ENCODE measurements around the gene GPHN. TPM values are rescaled to one million over a fixed set of nuclear protein-coding genes. Genes with fewer than 3 reads are reported as not detected.
A peak's percentile ranks its signal among the peaks of the same experiment; 100 is the strongest.

GPHN gene
- total RNA-seq, 1 experiment from 2014 or later = 11.3 TPM

GRCh38 chr14:66493750-66494149 lies 14.2 kb upstream of the GPHN start:
- POLR2A ChIA-PET = no interaction called here
- no peak overlapping the region for H3K4me3 Mint-ChIP-seq (ENCODE audit: unreplicated experiment)
- Histone ChIP-seq H3K27me3 (replicated peaks; ENCODE audit: control insufficient read depth, insufficient read depth, low read length) (no peaks in the 10 kb centered on the region; the same call in 1 of the 2 replicates), H3K36me3 (ENCODE audit: control insufficient read depth, insufficient read depth, low read length) (no peaks in the 10 kb centered on the region), H3K9me3 (no peaks in the 10 kb centered on the region), H3K4me1 (no peaks in the 10 kb centered on the region), H3K4me3 (ENCODE audit: low read depth, low read length) (no peak overlapping the region)
- TF ChIP-seq CTCF (IDR thresholded peaks at IDR 0.05; ENCODE audit: insufficient read depth in 1 of 2, low read depth in 1 of 2, low read length in 1 of 2, severe bottlenecking in 1 of 2, unreplicated experiment in 1 of 2) = no peak
- no TSS peak for BruUV-seq (replicated peaks)
- CTCF ChIA-PET = interaction anchor here (1.0 kb wide), 1 partner anchor 91 kb away, joined by 3 read pairs; no protein-coding TSS in a partner anchor
- H3K36me3 Mint-ChIP-seq (ENCODE audit: insufficient read depth, unreplicated experiment) = no peaks in the 10 kb centered on the region
- no peaks in the 10 kb centered on the region for H3K4me1 Mint-ChIP-seq (ENCODE audit: low read depth, unreplicated experiment)
- peaks cover 14% of the 10 kb centered on the region for H3K27me3 Mint-ChIP-seq (ENCODE audit: insufficient read depth, unreplicated experiment)
- no peaks in the 10 kb centered on the region for H3K9me3 Mint-ChIP-seq (ENCODE audit: unreplicated experiment)
- no peak overlapping the region for H3K27ac Mint-ChIP-seq (ENCODE audit: unreplicated experiment)
- intact Hi-C loops (cut with micrococcal nuclease; ENCODE audit: unreplicated experiment) = loop anchor here (10.0 kb wide), 2 partner anchors 251 to 641 kb away; no protein-coding TSS in a partner anchor
- DNase-seq = no peak

GRCh38 chr14:66495218-66496098 lies 12.5 kb upstream of the GPHN start:
- intact Hi-C loops (cut with micrococcal nuclease; ENCODE audit: unreplicated experiment) = loop anchor here (1.0 to 10.0 kb wide), 5 partner anchors 54 to 639 kb away; no protein-coding TSS in a partner anchor
- no peaks in the 10 kb centered on the region for H3K4me1 Mint-ChIP-seq (ENCODE audit: low read depth, unreplicated experiment)

More at GRCh38 chr14:66495218-66496098, 12.5 kb upstream of the GPHN start:
- no peak overlapping the region for H3K27ac Mint-ChIP-seq (ENCODE audit: unreplicated experiment)
- Histone ChIP-seq H3K27me3 (replicated peaks; ENCODE audit: control insufficient read depth, insufficient read depth, low read length) (no peaks in the 10 kb centered on the region; the same call in 1 of the 2 replicates), H3K9me3 (no peaks in the 10 kb centered on the region), H3K4me3 (ENCODE audit: low read depth, low read length) (no peak overlapping the region), H3K4me1 (no peaks in the 10 kb centered on the region), H3K36me3 (ENCODE audit: control insufficient read depth, insufficient read depth, low read length) (no peaks in the 10 kb centered on the region)
- no peak overlapping the region for H3K4me3 Mint-ChIP-seq (ENCODE audit: unreplicated experiment)
- POLR2A ChIA-PET = no interaction called here
- peak; percentile 24 to 48 for DNase-seq
- peak; percentile 49 to 76 for TF ChIP-seq CTCF (IDR thresholded peaks at IDR 0.05; ENCODE audit: insufficient read depth in 1 of 2, low read depth in 1 of 2, low read length in 1 of 2, severe bottlenecking in 1 of 2, unreplicated experiment in 1 of 2)
- BruUV-seq (replicated peaks) = no TSS peak
- no peaks in the 10 kb centered on the region for H3K9me3 Mint-ChIP-seq (ENCODE audit: unreplicated experiment)
- H3K36me3 Mint-ChIP-seq (ENCODE audit: insufficient read depth, unreplicated experiment) = no peaks in the 10 kb centered on the region
- CTCF ChIA-PET = interaction anchor here (1.0 kb wide), 2 partner anchors 12 to 54 kb away, joined by 3 to 5 read pairs; partner anchors contain the start of gene GPHN
- H3K27me3 Mint-ChIP-seq (ENCODE audit: insufficient read depth, unreplicated experiment) = peaks cover 9% of the 10 kb centered on the region
